Measurements from ENCODE around the gene OSBPL10.

DNA sequence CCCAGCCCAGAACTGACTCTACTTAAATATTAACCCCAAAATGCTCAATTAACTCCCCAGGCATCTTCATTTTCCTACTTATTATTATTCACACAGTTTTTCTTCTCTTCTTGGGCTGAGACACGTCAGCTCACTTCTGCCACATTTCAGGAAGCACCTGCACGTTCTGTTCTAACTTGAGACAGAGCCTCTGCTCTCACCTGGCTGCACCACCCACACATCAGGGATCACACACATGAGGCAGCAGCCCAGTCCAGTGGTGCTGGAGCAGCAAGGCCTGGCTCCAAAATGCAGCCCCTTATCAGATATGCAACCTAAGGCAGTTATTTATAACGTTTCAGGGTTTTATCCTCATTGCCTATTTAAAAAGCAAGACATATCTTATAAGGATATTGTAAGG lies 127.5 kb downstream of the OSBPL10 start:
- TF ChIP-seq, protein P1, sequence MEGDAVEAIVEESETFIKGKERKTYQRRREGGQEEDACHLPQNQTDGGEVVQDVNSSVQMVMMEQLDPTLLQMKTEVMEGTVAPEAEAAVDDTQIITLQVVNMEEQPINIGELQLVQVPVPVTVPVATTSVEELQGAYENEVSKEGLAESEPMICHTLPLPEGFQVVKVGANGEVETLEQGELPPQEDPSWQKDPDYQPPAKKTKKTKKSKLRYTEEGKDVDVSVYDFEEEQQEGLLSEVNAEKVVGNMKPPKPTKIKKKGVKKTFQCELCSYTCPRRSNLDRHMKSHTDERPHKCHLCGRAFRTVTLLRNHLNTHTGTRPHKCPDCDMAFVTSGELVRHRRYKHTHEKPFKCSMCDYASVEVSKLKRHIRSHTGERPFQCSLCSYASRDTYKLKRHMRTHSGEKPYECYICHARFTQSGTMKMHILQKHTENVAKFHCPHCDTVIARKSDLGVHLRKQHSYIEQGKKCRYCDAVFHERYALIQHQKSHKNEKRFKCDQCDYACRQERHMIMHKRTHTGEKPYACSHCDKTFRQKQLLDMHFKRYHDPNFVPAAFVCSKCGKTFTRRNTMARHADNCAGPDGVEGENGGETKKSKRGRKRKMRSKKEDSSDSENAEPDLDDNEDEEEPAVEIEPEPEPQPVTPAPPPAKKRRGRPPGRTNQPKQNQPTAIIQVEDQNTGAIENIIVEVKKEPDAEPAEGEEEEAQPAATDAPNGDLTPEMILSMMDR (conservative IDR thresholded peaks at IDR 0.05; ENCODE audit: low read length) = no peak
- TF ChIP-seq EZH2phosphoT487 (IDR thresholded peaks at IDR 0.05; ENCODE audit: borderline replicate concordance) = no peak

All from Loucy (cell line).